VCaP (cell line): ENCODE results near the gene IRAK3.
A peak's percentile ranks its signal among the peaks of the same experiment; 100 is the strongest.

ENCODE experiments used
- H3K27ac ChIP-seq: fragments of 450-650 bp; 2 replicates; pipeline ENCODE4 v1.5.1; 2017
- CTCF ChIP-seq: fragments of 450-650 bp; conservative IDR thresholded peaks from 2 replicates; pipeline ENCODE4 v1.5.1; 2017; ENCODE audit warnings: mild to moderate bottlenecking, moderate library complexity

Gene IRAK3

GRCh38 chr12:66269757-66270383 lies 80.9 kb downstream of the IRAK3 start:
- H3K27ac ChIP-seq: no peak overlapping the region
- peak; percentile 80 for TF ChIP-seq CTCF

GRCh38 chr12:66270613-66271012 lies 81.6 kb downstream of the IRAK3 start:
- no peak for TF ChIP-seq CTCF
- H3K27ac ChIP-seq: no peak overlapping the region

- TF ChIP-seq CTCF: no peak
- no peak overlapping the region for H3K27ac ChIP-seq
Measured at GRCh38 chr12:66272650-66273049, 83.6 kb downstream of the IRAK3 start.

GRCh38 chr12:66273147-66273546 lies 84.1 kb downstream of the IRAK3 start:
- no peak overlapping the region for H3K27ac ChIP-seq
- no peak for TF ChIP-seq CTCF

- TF ChIP-seq CTCF: no peak
- no peak overlapping the region for H3K27ac ChIP-seq
Measured at GRCh38 chr12:66275040-66275439, 86.0 kb downstream of the IRAK3 start.

- TF ChIP-seq CTCF: peak; percentile 84
Measured at GRCh38 chr12:66279123-66279712, 90.2 kb downstream of the IRAK3 start.

GRCh38 chr12:66280561-66280960 lies 91.5 kb downstream of the IRAK3 start:
- TF ChIP-seq CTCF: no peak
- H3K27ac ChIP-seq: no peak overlapping the region

More at GRCh38 chr12:66279123-66279712, 90.2 kb downstream of the IRAK3 start:
- H3K27ac ChIP-seq: no peak overlapping the region
